ENCODE measurements around the gene EDN1.
A peak's percentile ranks its signal among the peaks of the same experiment; 100 is the strongest.

EDN1 gene

DNA sequence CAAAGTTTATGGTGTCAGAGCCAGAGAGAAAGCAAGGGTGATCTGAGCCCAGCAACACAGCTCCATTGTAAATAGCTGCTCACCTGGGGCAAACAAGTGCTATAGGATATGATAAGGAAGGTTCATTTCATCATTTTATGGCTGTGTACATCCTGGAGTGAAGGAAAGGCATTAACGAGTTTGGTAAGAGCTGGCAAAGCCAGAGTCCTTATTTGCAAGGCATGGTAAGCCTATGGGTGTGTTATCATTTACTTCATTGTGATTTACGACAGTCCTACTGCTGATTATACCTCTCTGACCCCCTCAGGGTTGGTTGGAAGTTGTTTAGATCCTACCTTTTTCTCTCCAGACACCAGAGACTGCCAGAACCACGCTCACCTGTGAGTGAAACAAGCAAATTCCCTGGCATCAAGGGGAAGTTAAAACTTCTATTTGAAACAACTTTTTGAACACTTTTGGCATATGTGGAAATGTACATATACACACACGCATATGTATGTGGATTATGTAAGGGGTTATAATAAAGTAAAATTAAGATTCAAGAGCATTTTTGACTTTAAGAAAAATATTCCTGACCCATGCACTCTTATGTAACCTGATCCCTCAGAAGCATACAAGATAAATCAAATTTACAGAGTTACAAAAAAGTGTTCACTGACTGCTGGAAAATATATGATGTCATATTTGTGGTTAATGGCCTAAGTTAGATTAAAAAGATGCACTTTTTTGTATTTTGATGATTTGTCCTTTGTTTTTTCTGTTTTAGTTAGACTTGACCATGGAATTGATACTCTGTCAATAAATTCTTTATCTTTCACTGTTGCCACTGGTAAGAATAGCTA lies 40.4 kb upstream of the EDN1 start:
- DNase-seq (ENCODE audit: low read depth), result no peak

DNA sequence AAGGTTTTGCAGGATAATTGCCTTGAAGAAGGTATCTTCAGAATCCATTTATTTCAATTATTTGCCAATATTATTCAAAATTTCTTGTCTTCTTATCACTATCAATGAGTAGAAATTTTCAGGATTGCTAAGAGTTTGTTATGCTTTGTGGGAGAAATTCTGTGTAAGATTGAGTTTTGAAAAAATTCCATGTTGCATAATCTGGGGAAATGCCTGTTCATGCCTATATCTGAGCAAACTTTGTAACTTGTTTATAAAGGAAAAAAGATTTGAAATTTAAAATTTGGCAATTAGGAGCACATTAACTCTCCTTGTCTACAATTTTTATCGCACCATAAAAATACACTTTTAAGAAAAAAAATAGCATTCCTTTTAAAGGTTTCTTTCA lies 39.8 kb upstream of the EDN1 start:
- no peak for TF ChIP-seq CTCF (IDR thresholded peaks at IDR 0.05; ENCODE audit: low read length, missing control alignments)
- peak; percentile 28 for DNase-seq (ENCODE audit: low read depth)

More for the DNA sequence above, 40.4 kb upstream of the EDN1 start:
- no peak for TF ChIP-seq CTCF (IDR thresholded peaks at IDR 0.05; ENCODE audit: low read length, missing control alignments)
- no peak overlapping the region for H3K4me3 ChIP-seq (replicated peaks; ENCODE audit: low read depth, low read length)

DNA sequence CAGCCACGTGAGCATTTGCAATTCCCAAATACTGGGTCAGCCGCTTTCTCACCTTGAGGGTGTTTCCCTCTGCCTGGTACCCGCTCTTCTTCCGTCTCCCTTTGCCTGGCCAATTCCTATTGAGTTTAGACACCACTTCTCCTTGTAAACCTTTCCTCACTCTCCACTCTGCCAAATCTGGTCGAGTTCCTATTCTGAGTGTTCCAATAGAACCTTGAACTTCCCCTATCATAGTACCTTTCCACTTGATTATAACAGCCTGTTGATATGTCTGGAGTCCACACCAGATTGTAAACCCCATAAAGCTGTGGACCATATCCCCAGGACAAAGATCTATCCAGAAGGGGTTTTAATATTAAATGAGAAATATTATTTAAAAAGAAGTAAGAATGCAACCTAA lies 36.0 kb upstream of the EDN1 start:
- no peak overlapping the region for H3K4me3 ChIP-seq (replicated peaks; ENCODE audit: low read depth, low read length)
- TF ChIP-seq CTCF (IDR thresholded peaks at IDR 0.05; ENCODE audit: low read length, missing control alignments), result no peak
- DNase-seq (ENCODE audit: low read depth), result no peak

More for the DNA sequence above, 39.8 kb upstream of the EDN1 start:
- H3K4me3 ChIP-seq (replicated peaks; ENCODE audit: low read depth, low read length), result no peak overlapping the region

GRCh38 chr6:12258191-12258590 lies 32.0 kb upstream of the EDN1 start:
- no peak for DNase-seq (ENCODE audit: low read depth)
- no peak overlapping the region for H3K4me3 ChIP-seq (replicated peaks; ENCODE audit: low read depth, low read length)
- no peak for TF ChIP-seq CTCF (IDR thresholded peaks at IDR 0.05; ENCODE audit: low read length, missing control alignments)

DNA sequence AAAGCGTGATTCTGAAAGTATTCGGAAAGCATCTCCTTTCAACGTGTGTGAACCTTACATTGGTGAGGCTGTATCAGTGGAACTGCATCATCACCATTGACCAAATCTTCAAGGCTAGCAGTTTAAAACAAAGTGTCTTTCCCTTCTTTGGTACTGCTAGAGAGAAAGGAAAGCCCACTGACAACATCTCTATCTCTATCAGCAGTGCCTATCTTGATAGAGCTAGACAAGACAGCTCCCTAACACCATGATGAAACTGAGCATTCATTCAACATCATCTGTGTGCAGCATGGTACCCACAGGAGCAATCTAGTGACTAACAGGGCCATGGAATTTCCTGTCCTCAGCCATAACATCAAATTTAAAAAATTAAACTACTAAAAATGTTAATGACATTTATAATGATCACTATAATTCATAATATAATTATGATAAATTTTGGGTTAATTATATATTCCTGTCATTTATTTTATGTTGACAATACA lies 31.5 kb upstream of the EDN1 start:
- no peak overlapping the region for H3K4me3 ChIP-seq (replicated peaks; ENCODE audit: low read depth, low read length)
- DNase-seq (ENCODE audit: low read depth), result no peak
- TF ChIP-seq CTCF (IDR thresholded peaks at IDR 0.05; ENCODE audit: low read length, missing control alignments), result no peak

DNA sequence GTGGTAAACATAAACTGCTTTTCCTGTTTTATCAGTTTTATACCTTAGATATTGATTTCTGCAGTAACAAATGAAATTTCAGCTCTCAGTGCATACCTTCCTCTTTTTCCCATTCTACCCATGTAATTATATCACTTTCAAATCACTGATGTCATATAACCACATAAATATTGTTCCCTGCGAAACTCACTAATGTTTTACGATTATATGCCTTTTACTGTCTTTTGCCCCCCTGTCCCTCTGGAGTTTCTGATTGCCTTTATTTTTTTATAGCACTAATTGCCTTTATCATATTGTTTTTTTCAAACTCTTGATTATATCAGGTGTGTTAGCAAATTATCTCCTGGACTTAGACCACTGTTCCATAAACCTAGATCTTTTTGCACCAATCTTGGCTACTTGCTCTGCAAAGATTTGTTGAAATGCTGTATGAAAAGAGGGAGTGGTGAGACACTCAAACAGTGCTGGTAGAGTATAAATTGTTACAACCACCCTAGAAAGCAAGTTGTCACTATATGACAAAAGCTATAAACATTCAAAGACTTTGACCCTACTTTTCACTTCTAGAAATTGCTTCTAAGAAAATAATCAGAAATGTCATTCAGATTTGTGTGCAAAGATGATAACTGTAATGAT lies 29.6 kb upstream of the EDN1 start:
- H3K4me3 ChIP-seq (replicated peaks; ENCODE audit: low read depth, low read length), result no peak overlapping the region
- TF ChIP-seq CTCF (IDR thresholded peaks at IDR 0.05; ENCODE audit: low read length, missing control alignments), result no peak
- DNase-seq (ENCODE audit: low read depth), result no peak

Data from fibroblast of pulmonary artery (primary cell).